Hepatocyte (in vitro differentiated cells): ENCODE data around the gene SIL1. TPM values are rescaled to one million over a fixed set of nuclear protein-coding genes. Genes with fewer than 3 reads are reported as not detected.

Experiments used
- DNase-seq: peaks from one replicate; pipeline ENCODE4 v3.0.0-alpha.2; 2016; ENCODE audit warnings: low spot score
- H2AFZ ChIP-seq: fragments of 200-600 bp; sonication (generic); 2 replicates; pipeline ENCODE4 v1.6.0; 2016; ENCODE audit warnings: antibody characterized with exemption, mild to moderate bottlenecking
- H3K27ac ChIP-seq: fragments of 200-600 bp; sonication (generic); 2 replicates; pipeline ENCODE4 v1.5.1; 2016; ENCODE audit warnings: mild to moderate bottlenecking
- H3K27me3 ChIP-seq: fragments of 200-600 bp; sonication (generic); 2 replicates; pipeline ENCODE4 v1.6.1; 2016
- H3K36me3 ChIP-seq: fragments of 200-600 bp; sonication (generic); replicated peaks from 2 replicates; pipeline ENCODE4 v1.5.1; 2016; ENCODE audit warnings: low read depth; ENCODE audit not compliant: insufficient read depth
- H3K4me1 ChIP-seq: fragments of 200-600 bp; sonication (generic); 2 replicates; pipeline ENCODE4 v1.5.1; 2016; ENCODE audit warnings: mild to moderate bottlenecking, moderate library complexity; ENCODE audit not compliant: insufficient read depth
- H3K4me2 ChIP-seq: fragments of 200-600 bp; sonication (generic); 2 replicates; pipeline ENCODE4 v1.6.0; 2016
- H3K4me3 ChIP-seq: fragments of 200-600 bp; sonication (generic); 2 replicates; pipeline ENCODE4 v1.5.1; 2016; ENCODE audit warnings: mild to moderate bottlenecking
- H3K79me2 ChIP-seq: fragments of 200-600 bp; sonication (generic); 2 replicates; pipeline ENCODE4 v1.6.0; 2017; ENCODE audit warnings: mild to moderate bottlenecking
- H3K9me2 ChIP-seq: fragments of 200-600 bp; sonication (generic); replicated peaks from 2 replicates; pipeline ENCODE4 v1.6.0; 2017; ENCODE audit warnings: mild to moderate bottlenecking; ENCODE audit not compliant: insufficient read depth
- H3K9me3 ChIP-seq: fragments of 200-600 bp; sonication (generic); 2 replicates; pipeline ENCODE4 v1.5.1; 2016; ENCODE audit warnings: low read depth, mild to moderate bottlenecking
- H4K20me1 ChIP-seq: fragments of 200-600 bp; sonication (generic); 2 replicates; pipeline ENCODE4 v1.6.0; 2016; ENCODE audit warnings: mild to moderate bottlenecking; ENCODE audit not compliant: insufficient read depth, poor library complexity, severe bottlenecking
- EZH2 ChIP-seq: fragments of 200-600 bp; sonication (generic); IDR thresholded peaks from 2 replicates; pipeline ENCODE4 v1.6.1; 2016; ENCODE audit warnings: antibody characterized with exemption, mild to moderate bottlenecking, borderline replicate concordance
- EZH2phosphoT487 ChIP-seq: fragments of 200-600 bp; sonication (generic); IDR thresholded peaks from one replicate; pipeline ENCODE4 v1.6.1; 2018; ENCODE audit warnings: antibody characterized with exemption, mild to moderate bottlenecking, low read depth, moderate library complexity; ENCODE audit not compliant: unreplicated experiment, severe bottlenecking
- WGBS: methylation state at CpG from one replicate; pipeline ENCODE4 v1.1.6; 2016; ENCODE audit warnings: low lambda C conversion rate; ENCODE audit errors: missing lambda C conversion rate; 5-methylcytosine and 5-hydroxymethylcytosine counted together
- polyA plus RNA-seq: library from polyadenylated mRNA; unstranded; fragments of >200 nt; fragmentation: Nextera tagmentation; extraction: Ambion mirVana; gene quantifications from 2 replicates; pipeline ENCODE4 v1.2.1, GENCODE V29; 2016
- small RNA-seq: library from RNA; depleted of rRNA; stranded (forward); fragments of <200 nt; gene quantifications from one replicate; pipeline ENCODE3, GENCODE V24; 2014
- total RNA-seq: library from RNA; depleted of rRNA; stranded (reverse); fragments of >200 nt; gene quantifications from 2 replicates; pipeline ENCODE4 v1.2.3, GENCODE V29; 2014
- TF ChIP-seq, protein P1 (sequence below): fragments of 200-600 bp; sonication (generic); IDR thresholded peaks from 2 replicates; pipeline ENCODE4 v1.5.1; 2016; ENCODE audit warnings: antibody characterized with exemption, mild to moderate bottlenecking; ENCODE audit not compliant: poor library complexity

Gene SIL1
- total and polyA plus RNA-seq, 2 experiments from 2014 or later: 82.0 to 176 TPM

DNA sequence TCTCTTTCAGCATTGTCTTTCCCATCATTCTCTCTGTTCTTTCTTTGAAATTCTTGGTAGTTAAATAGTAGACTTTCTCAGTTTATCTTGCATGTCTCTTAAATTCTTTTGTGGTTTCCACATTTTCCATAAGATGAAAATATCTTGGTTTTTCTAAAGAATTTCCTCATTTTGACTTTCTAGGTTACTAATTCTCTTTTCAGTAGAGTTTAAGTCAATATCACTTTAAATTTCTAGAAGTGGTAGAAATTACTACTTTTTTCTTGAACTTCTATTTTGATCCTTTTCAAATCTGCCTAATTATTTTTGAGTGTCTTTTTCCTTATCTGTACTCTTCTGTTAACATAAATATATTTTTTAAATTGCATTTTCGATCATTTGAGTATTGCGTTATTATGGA lies 299.4 kb downstream of the SIL1 start:
- H3K27me3 ChIP-seq: no peaks in the 10 kb centered on the region
- no peak for DNase-seq
- no peaks in the 10 kb centered on the region for H3K9me3 ChIP-seq
- TF ChIP-seq, protein P1, sequence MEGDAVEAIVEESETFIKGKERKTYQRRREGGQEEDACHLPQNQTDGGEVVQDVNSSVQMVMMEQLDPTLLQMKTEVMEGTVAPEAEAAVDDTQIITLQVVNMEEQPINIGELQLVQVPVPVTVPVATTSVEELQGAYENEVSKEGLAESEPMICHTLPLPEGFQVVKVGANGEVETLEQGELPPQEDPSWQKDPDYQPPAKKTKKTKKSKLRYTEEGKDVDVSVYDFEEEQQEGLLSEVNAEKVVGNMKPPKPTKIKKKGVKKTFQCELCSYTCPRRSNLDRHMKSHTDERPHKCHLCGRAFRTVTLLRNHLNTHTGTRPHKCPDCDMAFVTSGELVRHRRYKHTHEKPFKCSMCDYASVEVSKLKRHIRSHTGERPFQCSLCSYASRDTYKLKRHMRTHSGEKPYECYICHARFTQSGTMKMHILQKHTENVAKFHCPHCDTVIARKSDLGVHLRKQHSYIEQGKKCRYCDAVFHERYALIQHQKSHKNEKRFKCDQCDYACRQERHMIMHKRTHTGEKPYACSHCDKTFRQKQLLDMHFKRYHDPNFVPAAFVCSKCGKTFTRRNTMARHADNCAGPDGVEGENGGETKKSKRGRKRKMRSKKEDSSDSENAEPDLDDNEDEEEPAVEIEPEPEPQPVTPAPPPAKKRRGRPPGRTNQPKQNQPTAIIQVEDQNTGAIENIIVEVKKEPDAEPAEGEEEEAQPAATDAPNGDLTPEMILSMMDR: no peak
- TF ChIP-seq EZH2: no peak
- no peak for TF ChIP-seq EZH2phosphoT487
- peaks cover 40% of the 10 kb centered on the region for H3K79me2 ChIP-seq
- no peak overlapping the region for H3K27ac ChIP-seq
- H3K4me1 ChIP-seq: no peaks in the 10 kb centered on the region
- H2AFZ ChIP-seq: no peak overlapping the region
- WGBS: 93% methylated on average over 2 of the region's 2 CpGs
- H3K4me2 ChIP-seq: no peak overlapping the region
- H4K20me1 ChIP-seq: peaks cover 7% of the 10 kb centered on the region
- H3K4me3 ChIP-seq: no peak overlapping the region
- H3K9me2 ChIP-seq: no peaks in the 10 kb centered on the region
- peaks cover 4% of the 10 kb centered on the region for H3K36me3 ChIP-seq

DNA sequence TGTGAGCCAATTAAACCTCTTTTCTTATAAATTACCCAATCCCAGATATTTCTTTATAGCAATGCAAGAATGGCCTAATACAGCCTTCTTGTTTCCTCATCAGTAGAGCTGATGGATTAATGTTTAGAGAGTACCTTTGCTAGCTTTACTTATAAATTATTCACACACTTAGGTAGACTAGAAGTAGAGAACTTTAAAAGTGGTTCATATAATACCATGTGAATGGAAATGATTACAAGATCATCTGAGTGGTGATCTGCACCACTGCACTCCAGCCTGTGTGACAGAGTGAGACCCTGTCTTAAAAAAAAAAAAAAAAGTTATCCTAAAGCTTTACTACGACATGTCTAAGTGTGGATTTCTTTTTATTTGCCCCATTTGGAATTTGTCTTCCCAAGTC lies 299.9 kb downstream of the SIL1 start:
- Histone ChIP-seq H3K4me3 (no peak overlapping the region), H4K20me1 (peaks cover 7% of the 10 kb centered on the region), H3K79me2 (peaks cover 43% of the 10 kb centered on the region), H3K27me3 (no peaks in the 10 kb centered on the region), H3K36me3 (peaks cover 4% of the 10 kb centered on the region), H3K27ac (no peak overlapping the region), H3K4me1 (no peaks in the 10 kb centered on the region), H3K9me3 (no peaks in the 10 kb centered on the region), H3K9me2 (no peaks in the 10 kb centered on the region), H2AFZ (no peak overlapping the region), H3K4me2 (no peak overlapping the region)
- 92% methylated on average over 1 of the region's 1 CpG for WGBS
- TF ChIP-seq, protein P1: no peak
- TF ChIP-seq EZH2 (no peak), EZH2phosphoT487 (no peak)
- DNase-seq: no peak

Small RNAs within 50 kb of the gene (small RNA-seq; reads per million reads assigned to genes)
- not detected for gene RNU6-572P

Other genes with a start within 250 kb of the SIL1 start
- gene MATR3, start 95.4 kb upstream of the SIL1 start, total RNA-seq: 346 and 355 TPM in 2 replicates
- 176 and 183 TPM in 2 replicates for gene MATR3, start 95.4 kb upstream of the SIL1 start, polyA plus RNA-seq
- gene PAIP2, start 143.5 kb upstream of the SIL1 start, total RNA-seq: 62.1 and 65.3 TPM in 2 replicates
- gene PAIP2, start 143.5 kb upstream of the SIL1 start, polyA plus RNA-seq: 77.5 and 86.3 TPM in 2 replicates
- gene SLC23A1, start 184.9 kb upstream of the SIL1 start, total RNA-seq: 13.4 and 19.6 TPM in 2 replicates
- gene SLC23A1, start 184.9 kb upstream of the SIL1 start, polyA plus RNA-seq: 3.0 and 3.3 TPM in 2 replicates
- not detected in 2 replicates for gene MZB1, start 191.5 kb upstream of the SIL1 start, total RNA-seq
- 0.30 TPM in 1 of 2 replicates, not detected in the other for gene MZB1, start 191.5 kb upstream of the SIL1 start, polyA plus RNA-seq
- 0.63 and 0.68 TPM in 2 replicates for gene PROB1, start 196.7 kb upstream of the SIL1 start, total RNA-seq
- gene PROB1, start 196.7 kb upstream of the SIL1 start, polyA plus RNA-seq: 0.10 TPM in 1 of 2 replicates, not detected in the other
- gene SPATA24, start 205.7 kb upstream of the SIL1 start, total RNA-seq: 2.6 and 6.3 TPM in 2 replicates
- 5.5 and 9.8 TPM in 2 replicates for gene SPATA24, start 205.7 kb upstream of the SIL1 start, polyA plus RNA-seq
- gene DNAJC18, start 241.2 kb upstream of the SIL1 start, total RNA-seq: 10.6 and 11.5 TPM in 2 replicates
- 13.6 and 14.4 TPM in 2 replicates for gene DNAJC18, start 241.2 kb upstream of the SIL1 start, polyA plus RNA-seq